Femur (tissue), 1 donor: ENCODE measurements around the gene CGB2.
A peak's percentile ranks its signal among the peaks of the same experiment; 100 is the strongest.
"Not testable (repeated sequence)": the region's sequence is repeated elsewhere in the genome, so short reads cannot be mapped to it uniquely, and the experiment has no call there.

ENCODE experiments used
- DNase-seq: peaks from one replicate; pipeline ENCODE4 v3.0.0-alpha.2; 2017

CGB2 gene

GRCh38 chr19:49038557-49039276, 7.0 kb downstream of the CGB2 start:
- not testable (repeated sequence) for DNase-seq

GRCh38 chr19:49039736-49040135, 8.0 kb downstream of the CGB2 start:
- DNase-seq: not testable (repeated sequence)

GRCh38 chr19:49042177-49042576, 10.5 kb downstream of the CGB2 start:
- no peak for DNase-seq

- not testable (repeated sequence) for DNase-seq
Measured at GRCh38 chr19:49042666-49043065, 11.0 kb downstream of the CGB2 start.

DNA sequence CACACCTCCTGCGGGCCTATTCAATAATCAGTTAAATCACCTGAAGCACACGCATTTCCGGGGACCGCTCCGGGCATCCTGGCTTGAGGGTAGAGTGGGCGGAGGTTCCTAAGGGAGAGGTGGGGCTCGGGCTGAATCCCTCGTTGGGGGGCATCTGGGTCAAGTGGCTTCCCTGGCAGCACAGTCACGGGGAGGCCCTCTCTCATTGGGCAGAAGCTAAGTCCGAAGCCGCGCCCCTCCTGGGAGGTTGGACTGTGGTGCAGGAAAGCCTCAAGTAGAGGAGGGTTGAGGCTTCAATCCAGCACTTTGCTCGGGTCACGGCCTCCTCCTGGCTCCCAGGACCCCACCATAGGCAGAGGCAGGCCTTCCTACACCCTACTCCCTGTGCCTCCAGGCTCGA, 11.9 kb downstream of the CGB2 start, which contains the start of gene CGB5:
TSS of gene CGB5 (plus strand) at position 301 of the 400 bp plus-strand sequence. CDS start 362 bp downstream, outside the sequence.
- DNase-seq: not testable (repeated sequence)

DNA sequence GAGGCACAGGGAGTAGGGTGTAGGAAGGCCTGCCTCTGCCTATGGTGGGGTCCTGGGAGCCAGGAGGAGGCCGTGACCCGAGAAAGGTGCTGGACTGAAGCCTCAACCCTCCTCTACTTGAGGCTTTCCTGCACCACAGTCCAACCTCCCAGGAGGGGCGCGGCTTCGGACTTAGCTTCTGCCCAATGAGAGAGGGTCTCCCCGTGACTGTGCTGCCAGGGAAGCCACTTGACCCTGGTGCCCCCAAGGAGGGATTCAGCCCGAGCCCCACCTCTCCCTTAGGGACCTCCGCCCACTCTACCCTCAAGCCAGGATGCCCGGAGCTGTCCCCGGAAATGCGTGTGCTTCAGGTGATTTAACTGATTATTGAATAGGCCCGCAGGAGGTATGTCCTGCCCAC, 17.3 kb downstream of the CGB2 start, which contains the start of gene CGB8:
TSS of gene CGB8 (minus strand) at position 101 of the 400 bp plus-strand sequence. CDS start 372 bp downstream, outside the sequence.
- not testable (repeated sequence) for DNase-seq

DNA sequence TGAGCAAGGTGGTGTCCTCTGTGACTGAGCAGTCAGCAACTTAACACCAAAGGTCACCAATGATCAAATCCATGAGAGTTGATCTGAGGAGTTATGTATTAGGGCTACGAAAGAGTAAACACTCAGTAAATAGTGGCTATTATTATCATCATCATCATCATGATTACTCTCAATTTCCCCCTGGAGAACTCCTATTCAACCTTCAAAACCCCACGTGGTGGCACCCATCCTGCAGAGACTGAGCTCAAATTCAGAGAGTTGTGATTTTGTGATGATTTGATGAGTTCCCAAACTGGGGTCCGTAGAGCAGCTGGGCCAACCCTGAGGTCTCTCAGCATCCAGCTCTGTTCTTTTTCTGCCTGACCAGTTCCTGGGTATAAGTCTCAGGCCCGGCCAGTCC, 18.1 kb downstream of the CGB2 start:
- DNase-seq: not testable (repeated sequence)

- not testable (repeated sequence) for DNase-seq
Measured at GRCh38 chr19:49050376-49051033, 18.8 kb downstream of the CGB2 start.

DNA sequence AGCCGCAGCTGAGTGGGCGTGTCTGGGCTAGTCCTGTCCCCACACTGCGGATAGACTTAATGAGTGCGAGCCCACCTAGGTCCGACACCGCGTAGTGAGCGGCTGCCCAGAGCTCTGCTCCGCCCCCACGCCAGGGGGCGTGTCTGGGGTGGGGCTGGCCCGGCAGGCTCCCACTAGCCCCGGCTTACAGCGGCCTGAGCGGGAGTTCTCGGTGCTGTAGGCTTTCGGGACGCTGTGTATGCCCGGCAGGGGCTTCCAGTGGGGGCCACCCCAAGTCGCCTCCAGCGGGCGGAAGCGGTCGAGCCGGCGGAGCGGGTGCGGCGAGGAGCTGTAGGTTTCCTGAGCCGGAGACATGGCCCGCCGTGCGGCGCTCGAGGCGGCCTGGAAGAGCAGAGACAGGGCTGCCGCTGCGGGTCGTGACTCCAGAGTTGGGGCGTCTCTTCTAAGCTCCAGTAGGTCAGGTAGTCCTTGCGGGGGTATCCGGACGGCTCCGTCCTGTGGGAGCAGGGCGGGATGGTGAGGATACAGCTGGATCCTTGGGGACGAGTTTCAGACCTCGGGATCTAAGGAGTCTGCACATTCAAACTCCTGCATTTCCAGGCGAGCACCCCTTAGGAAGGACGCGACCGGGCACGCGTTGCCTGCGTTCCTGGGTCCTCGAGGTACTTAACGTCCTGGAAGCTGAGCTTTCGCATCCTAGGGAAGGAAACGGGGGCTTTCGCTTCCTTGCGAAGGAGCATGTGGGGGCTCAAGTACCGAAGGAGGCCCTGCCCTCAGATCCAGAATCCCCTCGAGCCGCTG, 24.6 kb downstream of the CGB2 start:
- peak; percentile 51 for DNase-seq

- DNase-seq: not testable (repeated sequence)
Measured at GRCh38 chr19:49056902-49057596, 25.4 kb downstream of the CGB2 start.

- peak; percentile 63 for DNase-seq
Measured at GRCh38 chr19:49057636-49058234, 26.0 kb downstream of the CGB2 start, which contains the start of gene CGB7. CGB7 (minus strand) TSS chr19:49057749; CDS start chr19:49055375, 2,374 bp downstream.

- DNase-seq: no peak
Measured at GRCh38 chr19:49058562-49058961, 26.9 kb downstream of the CGB2 start.

- no peak for DNase-seq
Measured at GRCh38 chr19:49059053-49059452, 27.4 kb downstream of the CGB2 start.

- no peak for DNase-seq
Measured at GRCh38 chr19:49061000-49061399, 29.3 kb downstream of the CGB2 start.

DNA sequence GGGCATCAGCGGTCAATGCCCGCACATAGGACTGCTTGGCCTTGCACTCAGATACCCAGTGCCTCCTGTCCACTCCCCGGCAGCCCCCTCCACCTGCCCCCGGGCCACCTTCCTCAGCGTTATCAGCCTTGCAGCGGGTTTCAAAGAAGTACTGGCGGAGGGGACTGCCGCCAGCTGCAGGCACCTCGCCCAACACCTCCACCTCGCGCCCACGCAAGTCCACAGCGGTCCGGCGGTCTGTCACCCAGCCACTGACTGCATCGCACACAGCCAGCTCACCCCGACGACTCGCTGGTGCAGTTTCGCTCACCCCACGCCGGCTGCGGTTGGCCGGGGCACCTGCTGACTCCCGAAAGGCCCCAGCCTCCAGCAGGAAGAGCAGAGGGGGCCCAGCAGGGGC, 29.8 kb downstream of the CGB2 start:
- DNase-seq: no peak

DNA sequence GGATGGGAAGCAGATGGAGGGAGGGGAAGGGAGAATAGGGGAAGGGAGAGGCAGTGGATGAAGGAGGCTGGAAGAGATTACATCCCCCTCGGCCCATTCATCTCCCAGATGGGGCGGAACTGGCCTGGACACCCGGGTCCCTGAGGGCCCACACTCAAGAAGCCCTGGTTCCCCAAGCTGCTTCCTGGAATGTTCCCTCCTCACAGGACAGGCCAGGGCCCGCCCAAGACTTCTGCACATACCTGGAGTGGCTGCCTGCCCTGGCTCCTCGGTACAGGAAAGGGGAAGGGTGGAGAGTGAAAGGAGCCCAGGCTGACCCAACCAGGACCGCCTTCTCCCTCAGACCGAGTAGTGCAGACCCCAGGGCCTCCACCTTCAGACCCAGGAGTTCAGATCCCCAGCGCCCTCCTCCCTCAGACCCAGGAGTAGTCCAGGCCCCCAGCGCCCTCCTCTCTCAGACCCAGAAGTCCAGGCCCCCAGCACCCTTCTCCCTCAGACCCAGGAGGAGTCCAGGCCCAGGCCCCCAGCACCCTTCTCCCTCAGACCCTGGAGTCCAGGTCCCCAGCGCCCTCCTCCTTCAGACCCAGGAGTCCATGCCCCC, 32.4 kb downstream of the CGB2 start:
- DNase-seq: no peak

GRCh38 chr19:49064768-49065611, 33.3 kb downstream of the CGB2 start, which contains the start of gene NTF4:
NTF4 (minus strand) TSS chr19:49064818; CDS start chr19:49061997, 2,821 bp downstream.
- DNase-seq: peak; percentile 53

- no peak for DNase-seq
Measured at GRCh38 chr19:49065905-49066512, 34.3 kb downstream of the CGB2 start.

DNA sequence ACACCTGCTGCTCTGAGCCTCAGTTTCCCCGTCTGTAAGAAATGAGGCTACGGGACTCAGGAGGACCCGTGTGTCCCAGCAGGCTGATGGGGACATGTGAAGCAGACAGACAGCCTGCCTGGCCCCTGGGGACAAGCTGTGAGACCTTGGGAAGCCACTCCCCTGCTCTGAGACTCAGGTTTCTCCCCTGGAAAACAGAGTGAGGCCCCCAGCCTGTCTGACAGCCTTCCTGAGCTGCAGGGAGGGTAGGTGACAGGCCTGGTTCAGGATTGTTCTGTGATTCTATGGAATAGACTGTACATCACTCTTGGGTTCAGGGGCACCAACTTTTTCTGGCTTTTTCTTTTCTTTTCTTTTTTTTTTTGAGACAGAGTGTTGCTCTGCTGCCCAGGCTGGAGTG, 35.9 kb downstream of the CGB2 start:
- DNase-seq: no peak

- no peak for DNase-seq
Measured at GRCh38 chr19:49069026-49069425, 37.3 kb downstream of the CGB2 start.
